Osteoblast (primary cell): ENCODE results near the gene ZDHHC16. TPM values are rescaled to one million over a fixed set of nuclear protein-coding genes. Genes with fewer than 3 reads are reported as not detected.

Source experiments
- DNase-seq: peaks from one replicate; pipeline ENCODE4 v3.0.0; 2011; ENCODE audit warnings: low spot score, mixed read lengths; ENCODE audit not compliant: insufficient read length; ENCODE audit errors: missing footprints
- H2AFZ ChIP-seq: 2 replicates; pipeline ENCODE4 v1.6.0; 2011; ENCODE audit warnings: mild to moderate bottlenecking, low read length
- H3K27ac ChIP-seq: 2 replicates; pipeline ENCODE4 v1.5.1; 2011; ENCODE audit warnings: mild to moderate bottlenecking, low read depth, low read length, moderate library complexity
- H3K27me3 ChIP-seq: 2 replicates; pipeline ENCODE4 v1.6.0; 2012; ENCODE audit warnings: mild to moderate bottlenecking, control low read depth, inconsistent platforms, low read length, moderate library complexity; ENCODE audit not compliant: insufficient read depth
- H3K36me3 ChIP-seq: 2 replicates; pipeline ENCODE4 v1.5.1; 2011; ENCODE audit warnings: mild to moderate bottlenecking, low read length, control low read depth, moderate library complexity; ENCODE audit not compliant: insufficient read depth
- H3K4me1 ChIP-seq: 2 replicates; pipeline ENCODE4 v1.5.1; 2011; ENCODE audit warnings: mild to moderate bottlenecking, low read length, control low read depth, moderate library complexity; ENCODE audit not compliant: insufficient read depth
- H3K4me2 ChIP-seq: 2 replicates; pipeline ENCODE4 v1.6.0; 2011; ENCODE audit warnings: mild to moderate bottlenecking, low read length; ENCODE audit not compliant: insufficient read depth
- H3K4me3 ChIP-seq: fragments of 200-600 bp; sonication (generic); 3 replicates; pipeline ENCODE4 v1.5.1; 2012; ENCODE audit warnings: mild to moderate bottlenecking, low read length, inconsistent platforms; ENCODE audit not compliant: insufficient read depth
- H3K79me2 ChIP-seq: 2 replicates; pipeline ENCODE4 v1.6.0; 2012; ENCODE audit warnings: mild to moderate bottlenecking, low read length, control low read depth, inconsistent platforms; ENCODE audit not compliant: insufficient read depth
- H3K9me3 ChIP-seq: 2 replicates; pipeline ENCODE4 v1.5.1; 2011; ENCODE audit warnings: low read depth, low read length, control low read depth
- H4K20me1 ChIP-seq: 2 replicates; pipeline ENCODE4 v1.6.0; 2012; ENCODE audit warnings: mild to moderate bottlenecking, low read length, control low read depth; ENCODE audit not compliant: insufficient read depth
- CTCF ChIP-seq: IDR thresholded peaks from 2 replicates; pipeline ENCODE4 v1.5.1; 2011; ENCODE audit warnings: mild to moderate bottlenecking, low read depth, low read length, moderate library complexity; ENCODE audit errors: extremely low read depth
- small RNA-seq: library from RNA; depleted of rRNA; stranded (forward); fragments of <200 nt; gene quantifications from one replicate; pipeline ENCODE3, GENCODE V24; 2012
- total RNA-seq: library from RNA; depleted of rRNA; stranded (reverse); fragments of >200 nt; gene quantifications from 2 replicates; pipeline ENCODE4 v1.2.3, GENCODE V29; 2012

ZDHHC16 gene
- total RNA-seq, 1 donor = 39.8 TPM

DNA sequence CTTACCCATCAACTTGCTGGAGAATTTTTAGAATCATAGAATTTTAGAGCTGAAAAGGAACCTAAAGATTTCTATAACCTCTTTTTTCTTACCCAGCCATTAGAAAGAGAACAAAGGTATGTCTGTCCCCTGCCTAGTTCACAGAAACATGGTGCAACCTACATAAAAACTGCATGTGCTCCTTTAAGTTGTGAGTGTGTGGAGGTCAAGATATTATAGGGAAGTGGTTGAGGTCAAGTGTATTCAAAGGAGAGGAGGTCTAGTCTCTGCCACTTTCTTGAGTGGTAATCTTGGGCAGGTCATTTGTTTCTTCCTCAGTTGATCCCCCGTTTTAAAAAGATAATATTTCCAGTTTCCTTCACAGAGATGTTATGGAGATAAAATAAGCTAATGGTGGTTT lies 59.2 kb downstream of the ZDHHC16 start:
- H4K20me1 ChIP-seq = peaks cover 79% of the 10 kb centered on the region
- peaks cover 87% of the 10 kb centered on the region for H3K79me2 ChIP-seq

GRCh38 chr10:97506199-97506991 lies 60.4 kb downstream of the ZDHHC16 start:
- H3K4me3 ChIP-seq = no peak overlapping the region
- peaks cover 81% of the 10 kb centered on the region for H4K20me1 ChIP-seq

More for the DNA sequence above, 59.2 kb downstream of the ZDHHC16 start:
- Histone ChIP-seq H3K9me3 (no peaks in the 10 kb centered on the region), H3K4me3 (no peak overlapping the region), H3K36me3 (peaks cover 3% of the 10 kb centered on the region), H3K27ac (no peak overlapping the region), H3K27me3 (no peaks in the 10 kb centered on the region), H3K4me1 (peaks cover 10% of the 10 kb centered on the region), H3K4me2 (no peak overlapping the region), H2AFZ (no peak overlapping the region)
- no peak for TF ChIP-seq CTCF
- no peak for DNase-seq

More at GRCh38 chr10:97506199-97506991, 60.4 kb downstream of the ZDHHC16 start:
- Histone ChIP-seq H3K27me3 (no peaks in the 10 kb centered on the region), H3K9me3 (no peaks in the 10 kb centered on the region), H3K27ac (no peak overlapping the region), H3K36me3 (peaks cover 3% of the 10 kb centered on the region), H3K79me2 (peaks cover 87% of the 10 kb centered on the region), H3K4me1 (peaks cover 5% of the 10 kb centered on the region), H2AFZ (no peak overlapping the region), H3K4me2 (no peak overlapping the region)
- DNase-seq = no peak
- TF ChIP-seq CTCF = no peak

Small RNA genes lying within 50 kb of the gene (small RNA-seq; reads per million reads assigned to genes)
- gene RF00019 = not detected

Other genes with a start within 250 kb of the ZDHHC16 start
- gene ARHGAP19, start 153.5 kb upstream of the ZDHHC16 start, total RNA-seq = 7.7 and 8.7 TPM in 2 replicates
- 3.3 and 3.8 TPM in 2 replicates for gene FRAT1, start 126.9 kb upstream of the ZDHHC16 start, total RNA-seq
- gene FRAT2, start 111.4 kb upstream of the ZDHHC16 start, total RNA-seq = 8.0 and 9.4 TPM in 2 replicates
- gene RRP12, start 44.8 kb upstream of the ZDHHC16 start, total RNA-seq = 15.0 and 15.9 TPM in 2 replicates
- gene PGAM1, start 20.0 kb upstream of the ZDHHC16 start, total RNA-seq = 256 and 330 TPM in 2 replicates
- 40.2 and 47.4 TPM in 2 replicates for gene EXOSC1, start 169 bp upstream of the ZDHHC16 start, total RNA-seq
- 60.4 and 63.0 TPM in 2 replicates for gene MMS19, start 52.2 kb downstream of the ZDHHC16 start, total RNA-seq
- 29.0 and 32.7 TPM in 2 replicates for gene UBTD1, start 52.7 kb downstream of the ZDHHC16 start, total RNA-seq
- gene ANKRD2, start 126.6 kb downstream of the ZDHHC16 start, total RNA-seq = 0.29 and 0.72 TPM in 2 replicates
- 1.4 and 2.7 TPM in 2 replicates for gene HOGA1, start 138.2 kb downstream of the ZDHHC16 start, total RNA-seq
- 0.29 and 0.36 TPM in 2 replicates for gene C10orf62, start 143.5 kb downstream of the ZDHHC16 start, total RNA-seq
- 4.0 and 7.7 TPM in 2 replicates for gene MORN4, start 187.3 kb downstream of the ZDHHC16 start, total RNA-seq
- gene PI4K2A, start 194.5 kb downstream of the ZDHHC16 start, total RNA-seq = 23.5 and 28.9 TPM in 2 replicates
- gene AVPI1, start 241.1 kb downstream of the ZDHHC16 start, total RNA-seq = 101 and 105 TPM in 2 replicates